Tibial nerve (tissue), 4 donors: ENCODE measurements around the gene HLA-DMB. TPM values are rescaled to one million over a fixed set of nuclear protein-coding genes. Genes with fewer than 3 reads are reported as not detected.

Experiments
- DNase-seq, 2 donors: peaks; one replicate each; pipeline ENCODE4 v3.0.0-alpha.2; 2019; ENCODE audit warnings: low spot score in 2 of 2
- H3K27ac ChIP-seq, 4 donors: fragments of 200-600 bp; sonication (generic) in 3 of 4; one replicate each; pipeline ENCODE4 v1.5.1; 2017 to 2019; ENCODE audit warnings: mild to moderate bottlenecking in 1 of 4
- H3K27me3 ChIP-seq, 2 donors: fragments of 200-600 bp; sonication (generic) in 1 of 2; one replicate each; pipeline versions ENCODE4 v1.5.1 to v1.6.0; 2017 to 2019
- H3K36me3 ChIP-seq, 3 donors: fragments of 200-600 bp; sonication (generic); one replicate each; pipeline ENCODE4 v1.5.1; 2018 to 2019
- H3K4me1 ChIP-seq, 4 donors: fragments of 200-600 bp; sonication (generic) in 3 of 4; one replicate each; pipeline ENCODE4 v1.5.1; 2017 to 2019
- H3K4me3 ChIP-seq, 4 donors: fragments of 200-600 bp; sonication (generic) in 3 of 4; one replicate each; pipeline ENCODE4 v1.5.1; 2017 to 2019; ENCODE audit warnings: mild to moderate bottlenecking in 1 of 4, moderate library complexity in 1 of 4
- H3K9me3 ChIP-seq, 4 donors: fragments of 200-600 bp; sonication (generic) in 3 of 4; one replicate each; pipeline ENCODE4 v1.5.1; 2017 to 2019
- EP300 ChIP-seq, 2 donors: sonication (generic); formaldehyde crosslinking; IDR thresholded peaks; one replicate each; pipeline ENCODE4 v1.6.1; 2017; ENCODE audit warnings: antibody characterized with exemption in 2 of 2, mild to moderate bottlenecking in 1 of 2
- POLR2A ChIP-seq, 2 donors: fragments of 450-650 bp; IDR thresholded peaks; one replicate each; pipeline ENCODE4 v1.6.1; 2017; ENCODE audit warnings: antibody characterized with exemption in 2 of 2, mild to moderate bottlenecking in 2 of 2, moderate library complexity in 2 of 2
- WGBS, 2 donors: methylation state at CpG; one replicate each; pipeline ENCODE4 v1.1.5; 2018; 5-methylcytosine and 5-hydroxymethylcytosine counted together
- total RNA-seq, 4 donors: library from RNA; depleted of rRNA; stranded (reverse); fragments of >200 nt; gene quantifications; one replicate each; pipeline ENCODE4 v1.1.0, GENCODE V29; 2016
- TF ChIP-seq, protein P1 (sequence below), 5 experiments: fragments of 200-600 bp in 3 of 5; fragments of 450-650 bp in 2 of 5; sonication (generic) in 3 of 5; IDR thresholded peaks; one replicate each; pipeline ENCODE4 v1.5.1; 2016 to 2019; ENCODE audit warnings: antibody characterized with exemption in 5 of 5, mild to moderate bottlenecking in 3 of 5, moderate library complexity in 2 of 5

The HLA-DMB gene
- total RNA-seq, 4 donors from 2014 or later = 15.7 to 85.0 (median 25.5) TPM

DNA sequence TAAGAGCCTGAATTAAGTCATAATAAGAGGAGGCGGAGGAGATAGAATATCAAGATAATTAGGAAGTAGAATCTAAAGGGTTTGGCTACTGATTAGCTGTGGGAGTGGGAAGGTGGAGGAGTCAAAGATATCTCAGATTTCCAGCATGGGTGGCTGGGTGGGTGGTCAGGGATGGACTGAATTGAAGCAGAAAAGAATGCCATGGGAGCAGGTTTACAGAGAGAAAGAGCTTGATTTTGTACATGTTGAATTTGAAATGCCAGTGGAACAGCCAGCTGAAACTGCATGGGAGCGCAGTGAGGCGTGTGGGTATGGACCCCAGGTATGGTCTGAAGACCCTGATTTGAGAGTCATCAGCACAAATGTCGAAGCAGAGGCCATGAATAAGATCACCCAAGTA is 13.4 kb upstream of the HLA-DMB start:
- Histone ChIP-seq H3K27me3 (no peaks in the 10 kb centered on the region), H3K9me3 (no peaks in the 10 kb centered on the region), H3K4me1 (peaks cover 0 to 33% (median 9%) of the 10 kb centered on the region in 4 donors), H3K27ac (no peak overlapping the region), H3K4me3 (no peak overlapping the region), H3K36me3 (peaks cover 0 to 1% (median 0%) of the 10 kb centered on the region in 3 donors)
- no peak for DNase-seq
- TF ChIP-seq POLR2A (IDR thresholded peaks at IDR 0.05) (no peak), EP300 (IDR thresholded peaks at IDR 0.05) (no peak)
- TF ChIP-seq, protein P1, sequence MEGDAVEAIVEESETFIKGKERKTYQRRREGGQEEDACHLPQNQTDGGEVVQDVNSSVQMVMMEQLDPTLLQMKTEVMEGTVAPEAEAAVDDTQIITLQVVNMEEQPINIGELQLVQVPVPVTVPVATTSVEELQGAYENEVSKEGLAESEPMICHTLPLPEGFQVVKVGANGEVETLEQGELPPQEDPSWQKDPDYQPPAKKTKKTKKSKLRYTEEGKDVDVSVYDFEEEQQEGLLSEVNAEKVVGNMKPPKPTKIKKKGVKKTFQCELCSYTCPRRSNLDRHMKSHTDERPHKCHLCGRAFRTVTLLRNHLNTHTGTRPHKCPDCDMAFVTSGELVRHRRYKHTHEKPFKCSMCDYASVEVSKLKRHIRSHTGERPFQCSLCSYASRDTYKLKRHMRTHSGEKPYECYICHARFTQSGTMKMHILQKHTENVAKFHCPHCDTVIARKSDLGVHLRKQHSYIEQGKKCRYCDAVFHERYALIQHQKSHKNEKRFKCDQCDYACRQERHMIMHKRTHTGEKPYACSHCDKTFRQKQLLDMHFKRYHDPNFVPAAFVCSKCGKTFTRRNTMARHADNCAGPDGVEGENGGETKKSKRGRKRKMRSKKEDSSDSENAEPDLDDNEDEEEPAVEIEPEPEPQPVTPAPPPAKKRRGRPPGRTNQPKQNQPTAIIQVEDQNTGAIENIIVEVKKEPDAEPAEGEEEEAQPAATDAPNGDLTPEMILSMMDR (IDR thresholded peaks at IDR 0.05) = no peak
- WGBS, 2 donors = 82 to 85% methylated on average over 4 of the region's 4 CpGs

DNA sequence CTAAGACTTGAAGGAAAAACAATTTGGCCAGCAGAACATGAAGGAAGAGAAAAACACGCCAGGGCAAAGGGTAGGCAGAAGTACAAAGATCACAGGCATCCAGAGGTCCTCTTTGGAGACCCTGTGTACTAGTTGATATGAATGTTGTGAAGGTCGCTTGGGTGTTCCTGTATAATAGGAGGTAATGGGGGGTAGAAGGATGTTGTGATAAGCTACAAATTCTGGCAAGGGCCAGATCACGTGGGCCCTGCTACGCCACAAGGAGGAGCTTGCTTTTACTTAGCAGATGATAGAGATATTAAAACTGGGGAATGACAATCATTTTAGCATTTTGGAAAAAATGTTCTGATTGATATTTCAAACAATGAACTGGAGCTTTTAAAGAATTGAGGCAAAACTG is 12.9 kb upstream of the HLA-DMB start:
- 78 to 82% methylated on average over 4 of the region's 4 CpGs for WGBS, 2 donors

DNA sequence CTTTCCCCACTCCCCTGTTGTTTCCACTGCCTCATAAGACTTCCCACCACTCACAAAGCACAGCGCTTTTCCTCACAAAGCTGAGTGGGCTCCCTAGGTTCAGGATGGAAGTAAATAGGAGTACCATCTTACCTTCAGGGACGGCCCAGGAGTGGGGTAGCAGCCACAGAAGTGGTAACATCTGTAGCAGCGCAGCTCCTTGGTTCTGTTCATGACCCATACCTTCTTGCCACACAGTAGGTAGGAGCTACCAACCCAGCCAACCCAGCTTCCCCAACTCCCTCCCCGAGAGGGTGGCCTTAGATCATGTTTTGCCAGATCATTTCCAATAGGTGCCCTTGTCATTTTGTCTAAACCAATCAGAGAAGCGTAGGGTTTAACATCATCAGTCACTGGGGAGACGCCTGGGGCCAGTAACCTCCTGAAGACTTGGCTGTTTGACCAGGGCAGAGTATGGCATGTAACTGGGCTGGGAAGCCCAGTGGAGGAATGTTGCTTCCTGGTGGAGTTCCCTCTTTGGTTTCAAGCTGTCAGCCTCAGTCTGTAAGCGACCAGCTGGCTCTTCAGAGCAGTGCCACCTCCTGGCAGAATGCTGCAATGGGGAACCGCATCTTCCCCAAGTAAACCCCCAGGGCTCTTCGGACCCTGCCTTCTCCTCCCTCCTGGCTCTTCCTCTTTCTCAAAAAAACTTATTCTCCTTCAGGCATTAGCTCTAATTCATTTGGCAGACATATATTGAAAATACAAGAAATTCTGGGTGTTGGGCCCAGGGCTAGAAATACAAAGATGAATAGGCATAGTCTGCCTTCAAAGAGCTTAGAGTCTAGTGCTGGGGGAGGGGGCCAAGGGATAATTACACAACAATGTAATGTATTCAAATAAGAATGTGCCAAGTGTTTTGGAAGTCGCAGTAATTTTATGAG is 12.2 kb upstream of the HLA-DMB start, which contains the start of gene HLA-DMA:
TSS of gene HLA-DMA (minus strand) at position 281 of the 923 bp plus-strand sequence. CDS start at position 220, 61 bp downstream.
- H3K4me1 ChIP-seq = peaks cover 0 to 33% (median 9%) of the 10 kb centered on the region in 4 donors
- 48 to 50% methylated on average over 10 of the region's 10 CpGs for WGBS, 2 donors
- peak within 1 kb of the TSS; percentile 3 to 38 (median 31) for H3K4me3 ChIP-seq
- no peaks in the 10 kb centered on the region for H3K27me3 ChIP-seq
- H3K27ac ChIP-seq = peak within 1 kb of the TSS; percentile 25 to 87 (median 73)
- peak; percentile 60 to 80 for DNase-seq
- no peaks in the 10 kb centered on the region for H3K9me3 ChIP-seq
- TF ChIP-seq POLR2A (IDR thresholded peaks at IDR 0.05) (peak; percentile 23 to 72), EP300 (IDR thresholded peaks at IDR 0.05) (peak in 1 of 2 donors; percentile 74)
- TF ChIP-seq, protein P1 (IDR thresholded peaks at IDR 0.05) = peak; percentile 69 to 78 (median 71)
- peaks cover 0 to 4% (median 0%) of the 10 kb centered on the region in 3 donors for H3K36me3 ChIP-seq

More for the DNA sequence above, 12.9 kb upstream of the HLA-DMB start:
- Histone ChIP-seq H3K4me1 (peaks cover 0 to 33% (median 9%) of the 10 kb centered on the region in 4 donors), H3K27me3 (no peaks in the 10 kb centered on the region), H3K27ac (peak overlapping the region in 3 of 4 donors; percentile 73 to 87 (median 73)), H3K9me3 (no peaks in the 10 kb centered on the region), H3K36me3 (peaks cover 0 to 4% (median 0%) of the 10 kb centered on the region in 3 donors), H3K4me3 (no peak overlapping the region)
- TF ChIP-seq, protein P1 (IDR thresholded peaks at IDR 0.05) = no peak
- TF ChIP-seq POLR2A (IDR thresholded peaks at IDR 0.05) (no peak), EP300 (IDR thresholded peaks at IDR 0.05) (no peak)
- no peak for DNase-seq

DNA sequence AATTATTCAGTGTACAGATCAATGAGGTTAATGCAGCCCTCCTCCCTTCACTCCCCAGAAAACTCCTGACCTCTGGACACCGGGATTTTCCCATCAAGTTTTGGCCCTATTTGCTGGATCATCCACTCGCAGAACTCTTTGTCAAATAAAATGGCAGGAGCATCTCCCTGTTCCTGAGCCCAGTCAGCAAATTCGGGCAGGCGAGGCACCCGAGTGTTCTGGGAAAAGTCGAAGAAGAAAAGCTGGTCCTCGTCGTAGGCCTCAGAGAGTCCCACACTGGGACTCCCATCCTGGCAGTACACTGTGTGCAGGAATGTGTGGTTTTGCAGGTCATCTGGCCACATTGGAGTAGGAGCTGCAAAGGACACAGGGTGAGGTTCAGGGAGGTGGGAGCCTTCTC is 9.6 kb upstream of the HLA-DMB start:
- Histone ChIP-seq H3K27me3 (no peaks in the 10 kb centered on the region), H3K36me3 (peaks cover 0 to 4% (median 0%) of the 10 kb centered on the region in 3 donors), H3K9me3 (no peaks in the 10 kb centered on the region), H3K27ac (no peak overlapping the region), H3K4me3 (no peak overlapping the region), H3K4me1 (peaks cover 0 to 33% (median 9%) of the 10 kb centered on the region in 4 donors)
- DNase-seq = no peak
- TF ChIP-seq, protein P1 (IDR thresholded peaks at IDR 0.05) = no peak
- TF ChIP-seq EP300 (IDR thresholded peaks at IDR 0.05) = no peak
- no peak for TF ChIP-seq POLR2A (IDR thresholded peaks at IDR 0.05)
- WGBS, 2 donors = 85 to 90% methylated on average over 8 of the region's 8 CpGs

DNA sequence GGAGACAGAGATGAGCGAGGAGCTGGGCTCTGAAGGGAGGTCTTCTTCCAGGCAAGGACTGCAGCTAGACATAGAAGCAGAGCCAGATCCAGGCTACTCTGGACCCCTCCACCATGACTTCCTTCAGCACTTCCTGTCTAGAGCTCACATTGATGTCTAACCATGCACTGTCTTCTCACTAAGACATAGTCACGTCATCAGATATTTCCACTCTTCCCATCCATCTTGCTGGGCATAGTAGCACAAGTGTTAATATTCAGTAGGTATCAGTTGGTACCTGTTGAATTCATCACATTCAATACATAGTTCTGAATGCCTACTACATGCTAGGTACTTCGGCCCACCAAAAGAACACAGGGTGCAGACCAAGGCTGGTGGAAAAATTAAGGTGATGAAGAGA is 9.2 kb upstream of the HLA-DMB start:
- TF ChIP-seq, protein P1 (IDR thresholded peaks at IDR 0.05) = no peak
- TF ChIP-seq EP300 (IDR thresholded peaks at IDR 0.05) (no peak), POLR2A (IDR thresholded peaks at IDR 0.05) (no peak)
- DNase-seq = no peak
- Histone ChIP-seq H3K9me3 (no peaks in the 10 kb centered on the region), H3K27ac (no peak overlapping the region), H3K4me1 (peaks cover 0 to 33% (median 10%) of the 10 kb centered on the region in 4 donors), H3K36me3 (peaks cover 0 to 4% (median 0%) of the 10 kb centered on the region in 3 donors), H3K4me3 (no peak overlapping the region), H3K27me3 (no peaks in the 10 kb centered on the region)
- WGBS, 2 donors = 72 to 96% methylated on average over 3 of the region's 3 CpGs
